ENCODE data around the gene YIPF5.

DNA sequence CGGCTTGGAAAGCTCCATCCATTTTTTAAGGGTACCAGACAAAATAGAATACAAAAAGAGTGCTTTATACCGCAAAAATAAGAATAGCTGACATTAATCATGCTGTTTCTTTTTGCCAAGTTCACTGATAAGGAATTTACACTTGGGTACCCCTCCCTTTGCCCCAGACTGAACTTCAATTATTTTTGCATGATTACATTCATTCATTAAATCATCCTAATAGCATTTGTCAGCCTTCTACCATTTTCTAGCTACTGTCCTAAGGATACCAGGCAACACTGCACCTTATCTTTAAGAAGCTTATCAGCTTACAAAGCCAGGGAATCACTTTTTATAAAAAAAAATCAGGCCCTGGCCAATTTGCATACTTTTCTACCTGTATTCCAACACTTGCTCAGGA lies 48.4 kb downstream of the YIPF5 start:
- TF ChIP-seq POLR2A (IDR thresholded peaks at IDR 0.05): no peak
- TF ChIP-seq, protein P1, sequence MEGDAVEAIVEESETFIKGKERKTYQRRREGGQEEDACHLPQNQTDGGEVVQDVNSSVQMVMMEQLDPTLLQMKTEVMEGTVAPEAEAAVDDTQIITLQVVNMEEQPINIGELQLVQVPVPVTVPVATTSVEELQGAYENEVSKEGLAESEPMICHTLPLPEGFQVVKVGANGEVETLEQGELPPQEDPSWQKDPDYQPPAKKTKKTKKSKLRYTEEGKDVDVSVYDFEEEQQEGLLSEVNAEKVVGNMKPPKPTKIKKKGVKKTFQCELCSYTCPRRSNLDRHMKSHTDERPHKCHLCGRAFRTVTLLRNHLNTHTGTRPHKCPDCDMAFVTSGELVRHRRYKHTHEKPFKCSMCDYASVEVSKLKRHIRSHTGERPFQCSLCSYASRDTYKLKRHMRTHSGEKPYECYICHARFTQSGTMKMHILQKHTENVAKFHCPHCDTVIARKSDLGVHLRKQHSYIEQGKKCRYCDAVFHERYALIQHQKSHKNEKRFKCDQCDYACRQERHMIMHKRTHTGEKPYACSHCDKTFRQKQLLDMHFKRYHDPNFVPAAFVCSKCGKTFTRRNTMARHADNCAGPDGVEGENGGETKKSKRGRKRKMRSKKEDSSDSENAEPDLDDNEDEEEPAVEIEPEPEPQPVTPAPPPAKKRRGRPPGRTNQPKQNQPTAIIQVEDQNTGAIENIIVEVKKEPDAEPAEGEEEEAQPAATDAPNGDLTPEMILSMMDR (IDR thresholded peaks at IDR 0.05): no peak

All from thyroid gland (tissue), 4 donors.